Measurements from ENCODE around the gene HOXD8.
A peak's percentile ranks its signal among the peaks of the same experiment; 100 is the strongest.

The HOXD8 gene

DNA sequence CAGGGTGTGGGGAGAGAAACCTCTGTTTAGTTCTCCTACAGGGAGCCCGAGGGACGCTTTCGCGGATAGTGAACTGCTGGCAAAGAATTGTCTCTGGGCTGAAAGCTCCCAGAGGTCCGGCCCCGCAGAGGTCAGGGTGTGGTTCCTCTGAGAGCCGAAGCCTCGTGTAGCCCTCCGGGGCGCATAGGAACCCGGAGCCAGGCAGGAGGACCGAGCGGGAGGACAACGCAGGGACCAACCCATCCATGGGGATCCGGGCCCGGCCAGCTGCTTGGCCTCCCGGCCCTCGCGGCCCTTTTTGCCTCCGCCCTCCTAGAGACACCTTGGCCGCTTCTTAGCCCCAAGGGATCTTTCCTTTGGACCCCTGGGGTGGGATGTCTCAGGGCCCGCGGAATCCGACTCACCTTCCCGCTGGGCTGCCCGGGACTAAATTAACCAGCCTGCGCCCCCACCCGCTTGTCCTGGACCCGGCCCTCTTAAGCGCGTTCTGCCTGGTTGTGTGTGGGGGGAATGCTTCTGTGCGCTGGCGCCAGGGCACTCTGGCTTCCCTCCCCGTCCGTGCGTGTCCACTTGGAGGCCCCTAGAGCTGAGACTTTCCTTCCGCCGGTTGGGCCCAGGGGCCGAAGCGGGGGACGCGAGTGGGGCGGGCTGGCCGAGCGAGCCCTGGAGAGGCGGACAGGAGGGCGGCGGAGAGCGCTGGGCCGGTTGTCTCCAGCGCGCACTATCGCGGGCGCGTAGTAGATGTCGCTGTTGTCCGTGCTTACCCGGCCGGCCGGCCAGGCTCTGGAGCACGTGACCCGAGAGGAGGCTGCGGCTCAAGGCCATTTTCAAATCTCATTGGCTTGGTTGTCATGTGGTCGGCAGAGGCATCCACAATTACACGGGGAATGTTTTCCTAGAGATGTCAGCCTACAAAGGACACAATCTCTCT lies 13.4 kb upstream of the HOXD8 start, which contains the start of gene HOXD10:
Gene HOXD10 (plus strand): TSS at position 896 of the 931 bp plus-strand sequence. CDS start 56 bp downstream, outside the sequence.
- DNase-seq (ENCODE audit: low read depth in 1 of 2, low spot score in 1 of 2), result no peak

- no peak for DNase-seq (ENCODE audit: low read depth in 1 of 2, low spot score in 1 of 2)
Measured at GRCh38 chr2:176117162-176117822, 12.2 kb upstream of the HOXD8 start.

GRCh38 chr2:176117823-176118371 lies 11.6 kb upstream of the HOXD8 start:
- no peak for DNase-seq (ENCODE audit: low read depth in 1 of 2, low spot score in 1 of 2)

DNA sequence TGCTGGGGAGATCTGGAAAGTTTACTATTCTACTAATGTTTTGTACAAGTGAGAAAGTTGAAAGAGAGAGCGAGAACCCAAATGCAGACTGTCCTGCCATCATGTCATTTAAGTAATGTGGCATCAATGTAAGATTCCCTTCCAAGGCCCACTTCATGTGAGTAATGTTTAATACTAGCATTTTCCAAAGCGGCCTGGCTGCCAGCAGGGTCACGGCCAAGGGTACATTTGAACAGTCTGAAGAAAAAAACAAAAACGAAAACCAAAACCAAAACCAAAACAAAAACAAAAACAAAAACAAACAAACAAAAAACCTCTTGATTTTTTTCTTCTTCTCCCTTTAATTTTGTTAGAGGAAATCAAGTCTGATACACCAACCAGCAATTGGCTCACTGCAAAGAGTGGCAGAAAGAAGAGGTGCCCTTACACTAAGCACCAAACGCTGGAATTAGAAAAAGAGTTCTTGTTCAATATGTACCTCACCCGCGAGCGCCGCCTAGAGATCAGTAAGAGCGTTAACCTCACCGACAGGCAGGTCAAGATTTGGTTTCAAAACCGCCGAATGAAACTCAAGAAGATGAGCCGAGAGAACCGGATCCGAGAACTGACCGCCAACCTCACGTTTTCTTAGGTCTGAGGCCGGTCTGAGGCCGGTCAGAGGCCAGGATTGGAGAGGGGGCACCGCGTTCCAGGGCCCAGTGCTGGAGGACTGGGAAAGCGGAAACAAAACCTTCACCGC lies 10.7 kb upstream of the HOXD8 start:
- DNase-seq (ENCODE audit: low read depth in 1 of 2, low spot score in 1 of 2), result no peak

DNA sequence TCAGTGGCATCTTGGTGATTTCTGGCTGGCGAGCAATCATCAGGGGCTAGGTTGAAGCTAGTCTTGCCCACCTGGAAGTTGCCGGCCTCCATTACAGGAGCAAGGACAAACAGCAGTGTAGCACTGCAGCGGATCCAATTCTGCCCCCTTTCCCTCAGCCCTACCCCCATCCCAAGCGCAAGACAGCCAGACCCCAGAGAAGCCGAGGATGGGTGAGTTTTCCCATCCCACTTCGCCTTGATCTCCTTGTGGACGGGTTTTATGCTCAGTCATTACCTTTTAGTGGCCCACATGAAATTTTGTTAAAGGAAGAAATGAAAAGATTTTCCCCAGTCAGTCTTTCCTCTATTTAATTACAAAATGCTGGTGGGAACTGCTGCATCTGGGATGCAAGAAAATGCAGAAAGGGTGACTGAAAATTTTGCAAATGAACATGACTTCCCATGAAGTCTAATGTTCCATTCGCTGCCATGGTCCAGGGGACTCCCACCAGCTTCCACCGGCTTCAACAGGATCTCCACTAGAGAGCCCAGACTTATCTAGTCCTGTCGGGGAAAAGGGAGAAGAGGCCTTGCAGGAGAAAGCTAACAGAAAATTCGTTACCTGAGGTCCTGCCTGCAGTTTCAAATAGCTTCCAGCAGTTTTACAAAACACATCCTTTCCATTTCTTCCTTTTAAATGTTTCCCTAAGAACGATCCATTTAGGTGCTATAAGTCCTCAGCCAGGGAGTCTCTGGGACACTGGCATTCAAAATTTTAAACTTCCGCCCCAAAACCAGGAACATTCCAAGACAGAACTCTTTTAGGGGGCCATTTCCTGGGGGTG lies 8.9 kb upstream of the HOXD8 start:
- DNase-seq (ENCODE audit: low read depth in 1 of 2, low spot score in 1 of 2), result no peak

GRCh38 chr2:176121190-176122051 lies 8.1 kb upstream of the HOXD8 start:
- DNase-seq (ENCODE audit: low read depth in 1 of 2, low spot score in 1 of 2), result no peak

- DNase-seq (ENCODE audit: low read depth in 1 of 2, low spot score in 1 of 2), result no peak
Measured at GRCh38 chr2:176122052-176122682, 7.3 kb upstream of the HOXD8 start.

- no peak for DNase-seq (ENCODE audit: low read depth in 1 of 2, low spot score in 1 of 2)
Measured at GRCh38 chr2:176122683-176123410, 6.7 kb upstream of the HOXD8 start, which contains the start of gene HOXD9. Gene HOXD9 (plus strand): TSS chr2:176122719. CDS start chr2:176122769, 50 bp downstream.

GRCh38 chr2:176123411-176124109 lies 5.9 kb upstream of the HOXD8 start:
- no peak for DNase-seq (ENCODE audit: low read depth in 1 of 2, low spot score in 1 of 2)

DNA sequence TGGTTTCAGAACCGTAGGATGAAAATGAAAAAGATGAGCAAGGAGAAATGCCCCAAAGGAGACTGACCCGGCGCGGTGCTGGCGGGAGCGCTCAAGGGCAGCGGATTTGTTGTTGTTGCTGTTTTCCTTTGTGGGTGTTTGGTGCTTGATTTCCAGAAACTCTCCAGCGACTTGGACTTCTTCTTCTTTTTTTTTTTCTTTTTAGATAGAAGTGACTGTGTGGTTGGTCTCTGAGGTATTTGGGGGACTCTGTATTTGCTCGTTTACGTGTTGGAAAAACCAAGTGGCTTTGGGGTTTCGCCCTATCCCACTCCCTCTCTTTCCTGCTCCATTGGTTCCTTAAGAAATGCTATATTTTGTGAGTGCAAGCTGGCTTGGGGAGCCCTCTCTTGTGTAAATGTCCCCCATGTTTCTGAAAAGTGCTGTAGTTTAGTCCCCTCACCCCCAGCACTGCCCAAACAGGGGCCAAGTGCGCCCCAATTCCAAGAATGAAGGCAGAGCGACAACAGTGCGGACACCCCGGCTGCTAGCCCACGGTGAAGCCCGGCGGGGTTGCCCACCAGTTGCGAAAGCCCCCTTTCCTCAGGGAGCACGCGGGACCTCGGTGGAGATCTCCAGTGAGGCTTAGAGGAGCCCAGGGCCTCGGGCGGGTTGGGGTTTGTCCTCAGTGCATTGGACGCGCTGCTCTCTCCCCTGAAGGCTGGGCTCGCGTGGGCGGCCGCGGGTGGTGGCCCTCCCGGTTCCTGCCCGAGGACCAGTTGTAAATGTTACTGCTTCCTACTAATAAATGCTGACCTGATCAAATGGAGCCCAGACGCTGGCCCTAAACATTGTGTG lies 5.2 kb upstream of the HOXD8 start:
- DNase-seq (ENCODE audit: low read depth in 1 of 2, low spot score in 1 of 2), result no peak

GRCh38 chr2:176124947-176125771 lies 4.3 kb upstream of the HOXD8 start:
- DNase-seq (ENCODE audit: low read depth in 1 of 2, low spot score in 1 of 2), result no peak

DNA sequence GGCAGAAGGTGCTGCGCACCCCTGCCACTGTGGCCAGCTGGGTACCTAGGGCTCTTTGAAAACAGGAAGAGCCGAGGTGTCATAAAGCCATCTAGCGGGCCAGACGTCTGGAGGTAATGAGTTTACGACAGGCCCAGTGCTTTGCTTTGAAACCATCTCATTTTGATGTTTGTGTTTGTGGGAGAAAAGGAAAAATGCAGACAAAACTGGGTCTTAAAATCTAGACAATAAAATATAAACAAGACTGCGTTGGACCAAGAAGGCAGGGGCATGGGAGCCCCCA lies 3.8 kb upstream of the HOXD8 start:
- no peak for DNase-seq (ENCODE audit: low read depth in 1 of 2, low spot score in 1 of 2)

- DNase-seq (ENCODE audit: low read depth in 1 of 2, low spot score in 1 of 2), result peak; percentile 21 to 47
Measured at GRCh38 chr2:176126929-176127773, 2.4 kb upstream of the HOXD8 start.

DNA sequence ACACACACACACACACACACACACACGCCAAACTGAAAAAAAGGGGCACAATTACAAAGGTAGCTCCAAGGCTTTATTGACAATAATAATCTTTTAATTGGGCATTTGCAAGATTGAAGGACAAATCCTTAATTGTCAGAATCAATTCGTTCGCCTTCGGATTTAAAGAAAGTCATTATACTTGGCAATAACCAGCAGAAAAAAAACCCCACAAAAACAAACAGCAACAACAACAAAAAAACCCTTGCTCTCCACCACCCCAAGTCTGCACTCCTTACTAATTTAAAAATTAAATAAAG lies 1.8 kb upstream of the HOXD8 start:
- DNase-seq (ENCODE audit: low read depth in 1 of 2, low spot score in 1 of 2), result no peak

Data from stimulated activated CD4-positive, alpha-beta T cell treated with anti-CD3 and anti-CD28 coated beads, Interleukin-15, amount 100 ng/mL, for 1 hour (primary cell).